GM10266 (cell line): ENCODE measurements around the gene AK1.
A peak's percentile ranks its signal among the peaks of the same experiment; 100 is the strongest.

Experiments used
- DNase-seq: peaks from one replicate; pipeline ENCODE4 v3.0.0; 2012; ENCODE audit errors: extremely low spot score
- CTCF ChIP-seq: IDR thresholded peaks from 2 replicates; pipeline ENCODE4 v1.5.1; 2012; ENCODE audit warnings: mild to moderate bottlenecking, low read depth; ENCODE audit not compliant: control insufficient read depth, insufficient read depth; ENCODE audit errors: missing control alignments

The AK1 gene

GRCh38 chr9:127921557-127922120, 44.2 kb upstream of the AK1 start:
- peak; percentile 87 for DNase-seq

GRCh38 chr9:127920794-127921193, 43.3 kb upstream of the AK1 start:
- no peak for TF ChIP-seq CTCF
- no peak for DNase-seq

More at GRCh38 chr9:127921557-127922120, 44.2 kb upstream of the AK1 start:
- TF ChIP-seq CTCF, result peak; percentile 96

- DNase-seq, result no peak
- TF ChIP-seq CTCF, result no peak
These were observed 41.9 kb upstream of the AK1 start for GRCh38 chr9:127919253-127919815.

GRCh38 chr9:127918183-127919107, 41.0 kb upstream of the AK1 start:
- DNase-seq, result no peak
- peak; percentile 38 for TF ChIP-seq CTCF

GRCh38 chr9:127917603-127918002, 40.1 kb upstream of the AK1 start:
- no peak for DNase-seq
- no peak for TF ChIP-seq CTCF

- peak; percentile 99 for DNase-seq
- no peak for TF ChIP-seq CTCF
These were observed 39.5 kb upstream of the AK1 start, which contains the start of gene ST6GALNAC4 for GRCh38 chr9:127916720-127917581. ST6GALNAC4 (minus strand) TSS chr9:127917041; CDS start chr9:127916419, 622 bp downstream.
